HEK293 (cell line): ENCODE measurements around the gene NUBPL.

Experiments used
- CTCF ChIA-PET: fragments of 350-600 bp; formaldehyde crosslinking; extraction: SDS; loops from one replicate; lab custom pipeline; 2021; ENCODE audit warnings: antibody characterized with exemption; lab: Yijun Ruan, JAX
- POLR2A ChIA-PET: fragments of 300-600 bp; formaldehyde crosslinking; extraction: SDS; loops from one replicate; lab custom pipeline; 2020; ENCODE audit warnings: antibody characterized with exemption, inconsistent platforms; lab: Yijun Ruan, JAX
- H3K27ac ChIP-seq: fragments of 200-500 bp; sonication (Bioruptor generic); 2 replicates; pipeline ENCODE4 v1.5.1; 2014; ENCODE audit warnings: low read depth, low read length, control low read depth, inconsistent platforms; ENCODE audit errors: extremely low read depth
- H3K36me3 ChIP-seq, 2 experiments: fragments of 200-500 bp in 1 of 2; sonication (Bioruptor generic) in 1 of 2; 1 replicate in 1 of 2; 2 replicates in 1 of 2; pipeline ENCODE4 v1.5.1; 2014 to 2017; ENCODE audit warnings: inconsistent platforms in 2 of 2, low read length in 2 of 2; ENCODE audit not compliant: control insufficient read depth in 2 of 2, insufficient read depth in 1 of 2
- H3K4me1 ChIP-seq: fragments of 200-500 bp; sonication (Bioruptor generic); 2 replicates; pipeline ENCODE4 v1.5.1; 2014; ENCODE audit warnings: mild to moderate bottlenecking, low read length, inconsistent platforms; ENCODE audit not compliant: control insufficient read depth, insufficient read depth
- H3K4me3 ChIP-seq: 2 replicates; pipeline ENCODE4 v1.5.1; 2011; ENCODE audit warnings: low read depth, mild to moderate bottlenecking, control low read depth, low read length, moderate library complexity
- H3K9me3 ChIP-seq: fragments of 200-500 bp; sonication (Bioruptor generic); 2 replicates; pipeline ENCODE4 v1.5.1; 2014; ENCODE audit warnings: low read depth, low read length, inconsistent platforms; ENCODE audit not compliant: control insufficient read depth, insufficient read depth
- FEZF1 ChIP-seq: fragments of 450-650 bp; formaldehyde crosslinking; IDR thresholded peaks from 2 replicates; pipeline ENCODE4 v1.5.1; 2016; ENCODE audit warnings: missing biosample characterization, missing genetic modification characterization
- GLI2 ChIP-seq: fragments of 450-650 bp; formaldehyde crosslinking; IDR thresholded peaks from 2 replicates; pipeline ENCODE4; 2017; ENCODE audit warnings: missing biosample characterization, missing genetic modification characterization, low read depth, borderline replicate concordance
- MYNN ChIP-seq: fragments of 450-650 bp; formaldehyde crosslinking; IDR thresholded peaks from 2 replicates; pipeline ENCODE4 v1.5.1; 2016; ENCODE audit warnings: missing biosample characterization, missing genetic modification characterization, borderline replicate concordance
- RBAK ChIP-seq: fragments of 450-650 bp; formaldehyde crosslinking; IDR thresholded peaks from 2 replicates; pipeline ENCODE4 v1.5.1; 2016; ENCODE audit warnings: missing biosample characterization, missing genetic modification characterization
- SP3 ChIP-seq: fragments of 450-650 bp; formaldehyde crosslinking; IDR thresholded peaks from 2 replicates; pipeline ENCODE4 v1.5.1; 2016; ENCODE audit warnings: missing biosample characterization, missing genetic modification characterization
- WT1 ChIP-seq: fragments of 450-650 bp; formaldehyde crosslinking; IDR thresholded peaks from 2 replicates; pipeline ENCODE4 v1.5.1; 2016; ENCODE audit warnings: missing biosample characterization, missing genetic modification characterization
- ZBTB17 ChIP-seq: fragments of 450-650 bp; formaldehyde crosslinking; IDR thresholded peaks from 2 replicates; pipeline ENCODE4 v1.5.1; 2016; ENCODE audit warnings: missing biosample characterization, missing genetic modification characterization
- ZBTB48 ChIP-seq: fragments of 450-650 bp; formaldehyde crosslinking; IDR thresholded peaks from 2 replicates; pipeline ENCODE4 v1.5.1; 2016; ENCODE audit warnings: missing biosample characterization, missing genetic modification characterization
- ZFP3 ChIP-seq: fragments of 450-650 bp; formaldehyde crosslinking; IDR thresholded peaks from 2 replicates; pipeline ENCODE4 v1.5.1; 2016; ENCODE audit warnings: low read depth, missing biosample characterization, missing genetic modification characterization
- ZNF10 ChIP-seq: fragments of 450-650 bp; formaldehyde crosslinking; IDR thresholded peaks from 2 replicates; pipeline ENCODE4 v1.5.1; 2017; ENCODE audit warnings: missing biosample characterization, missing genetic modification characterization
- ZNF133 ChIP-seq: fragments of 450-650 bp; formaldehyde crosslinking; IDR thresholded peaks from 2 replicates; pipeline ENCODE4 v1.5.1; 2016; ENCODE audit warnings: missing biosample characterization, missing genetic modification characterization
- ZNF2 ChIP-seq: fragments of 450-650 bp; formaldehyde crosslinking; IDR thresholded peaks from 2 replicates; pipeline ENCODE4 v1.5.1; 2016; ENCODE audit warnings: missing biosample characterization, missing genetic modification characterization
- ZNF510 ChIP-seq: fragments of 450-650 bp; formaldehyde crosslinking; IDR thresholded peaks from 2 replicates; pipeline ENCODE4 v1.5.1; 2018; ENCODE audit warnings: mild to moderate bottlenecking, missing genetic modification characterization, missing biosample characterization; ENCODE audit not compliant: insufficient replicate concordance
- ZNF514 ChIP-seq: fragments of 450-650 bp; formaldehyde crosslinking; IDR thresholded peaks from 2 replicates; pipeline ENCODE4 v1.5.1; 2016; ENCODE audit warnings: missing biosample characterization, missing genetic modification characterization
- ZNF585B ChIP-seq: fragments of 450-650 bp; formaldehyde crosslinking; IDR thresholded peaks from 2 replicates; pipeline ENCODE4 v1.5.1; 2016; ENCODE audit warnings: missing biosample characterization, missing genetic modification characterization
- ZNF670 ChIP-seq: fragments of 450-650 bp; formaldehyde crosslinking; IDR thresholded peaks from 2 replicates; pipeline ENCODE4 v1.5.1; 2016; ENCODE audit warnings: missing biosample characterization, missing genetic modification characterization, low read depth
- ZNF677 ChIP-seq: fragments of 450-650 bp; IDR thresholded peaks from 2 replicates; pipeline ENCODE4 v1.5.0; 2018; ENCODE audit warnings: missing biosample characterization, mild to moderate bottlenecking, missing genetic modification characterization, moderate library complexity
- ZNF830 ChIP-seq: fragments of 450-650 bp; IDR thresholded peaks from 2 replicates; pipeline ENCODE4 v1.5.0; 2018; ENCODE audit warnings: missing biosample characterization, missing genetic modification characterization, low read depth, mild to moderate bottlenecking, moderate library complexity
- TF ChIP-seq, protein P1 (sequence below): fragments of 450-650 bp; formaldehyde crosslinking; IDR thresholded peaks from 2 replicates; pipeline ENCODE4 v1.5.0; 2017; ENCODE audit warnings: missing biosample characterization, missing genetic modification characterization, borderline replicate concordance
- TF ChIP-seq, protein P2 (sequence below): fragments of 450-650 bp; formaldehyde crosslinking; IDR thresholded peaks from 2 replicates; pipeline ENCODE4 v1.5.1; 2017; ENCODE audit warnings: missing biosample characterization, missing genetic modification characterization
- TF ChIP-seq, protein P3 (sequence below): fragments of 450-650 bp; formaldehyde crosslinking; IDR thresholded peaks from 2 replicates; pipeline ENCODE4 v1.5.1; 2017; ENCODE audit warnings: missing biosample characterization, missing genetic modification characterization
- TF ChIP-seq, protein P4 (sequence below): fragments of 450-650 bp; formaldehyde crosslinking; IDR thresholded peaks from 2 replicates; pipeline ENCODE4 v1.5.1; 2016; ENCODE audit warnings: missing biosample characterization, missing genetic modification characterization, borderline replicate concordance

Gene NUBPL

DNA sequence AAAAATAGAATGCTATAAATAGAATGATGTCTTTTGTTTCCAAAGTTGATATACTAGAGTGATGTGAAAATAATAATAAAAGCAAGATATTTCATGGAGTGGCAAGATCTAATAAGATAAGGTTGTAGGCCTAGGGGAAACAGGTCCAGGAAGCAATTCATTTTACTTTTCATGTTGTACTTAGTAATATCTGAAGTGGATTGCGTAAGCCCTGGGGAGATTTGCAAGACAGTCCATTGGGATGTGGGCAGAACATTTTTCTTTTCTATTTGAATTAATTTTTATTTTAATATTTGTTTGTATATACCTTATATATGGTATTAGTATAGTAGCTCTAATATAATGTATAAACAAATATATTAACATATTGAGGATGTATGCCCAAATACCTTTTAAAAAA, 7.5 kb downstream of the NUBPL start (continued):
- TF ChIP-seq, protein P1, sequence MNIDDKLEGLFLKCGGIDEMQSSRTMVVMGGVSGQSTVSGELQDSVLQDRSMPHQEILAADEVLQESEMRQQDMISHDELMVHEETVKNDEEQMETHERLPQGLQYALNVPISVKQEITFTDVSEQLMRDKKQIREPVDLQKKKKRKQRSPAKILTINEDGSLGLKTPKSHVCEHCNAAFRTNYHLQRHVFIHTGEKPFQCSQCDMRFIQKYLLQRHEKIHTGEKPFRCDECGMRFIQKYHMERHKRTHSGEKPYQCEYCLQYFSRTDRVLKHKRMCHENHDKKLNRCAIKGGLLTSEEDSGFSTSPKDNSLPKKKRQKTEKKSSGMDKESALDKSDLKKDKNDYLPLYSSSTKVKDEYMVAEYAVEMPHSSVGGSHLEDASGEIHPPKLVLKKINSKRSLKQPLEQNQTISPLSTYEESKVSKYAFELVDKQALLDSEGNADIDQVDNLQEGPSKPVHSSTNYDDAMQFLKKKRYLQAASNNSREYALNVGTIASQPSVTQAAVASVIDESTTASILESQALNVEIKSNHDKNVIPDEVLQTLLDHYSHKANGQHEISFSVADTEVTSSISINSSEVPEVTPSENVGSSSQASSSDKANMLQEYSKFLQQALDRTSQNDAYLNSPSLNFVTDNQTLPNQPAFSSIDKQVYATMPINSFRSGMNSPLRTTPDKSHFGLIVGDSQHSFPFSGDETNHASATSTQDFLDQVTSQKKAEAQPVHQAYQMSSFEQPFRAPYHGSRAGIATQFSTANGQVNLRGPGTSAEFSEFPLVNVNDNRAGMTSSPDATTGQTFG (tag by site-specific recombination) = no peak

DNA sequence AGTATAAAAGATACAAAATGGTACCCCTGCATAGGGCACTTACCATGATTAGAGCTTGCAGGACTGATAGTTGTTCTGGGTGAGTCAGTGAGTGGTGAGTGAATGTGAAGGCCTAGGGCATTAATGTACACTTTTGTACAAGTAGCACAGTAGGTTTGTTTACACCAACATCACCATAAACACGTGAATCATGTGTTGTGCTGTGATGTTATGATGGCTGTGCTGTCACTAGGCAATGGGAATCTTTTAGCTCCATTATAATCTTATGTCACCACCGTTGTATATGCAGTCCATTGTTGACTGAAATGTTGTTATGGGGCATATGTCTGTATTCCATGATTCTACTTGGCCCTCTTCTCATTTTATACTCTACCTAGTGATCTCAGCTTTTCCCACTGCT, 11.8 kb downstream of the NUBPL start:
- ChIA-PET POLR2A (no interaction called here), CTCF (no interaction called here)
- TF ChIP-seq ZNF830 (tag by site-specific recombination) (no peak), ZNF2 (no peak), ZNF514 (tag by site-specific recombination) (no peak), FEZF1 (tag by site-specific recombination) (no peak), RBAK (tag by site-specific recombination) (no peak), MYNN (tag by site-specific recombination) (no peak), ZNF133 (no peak), ZBTB17 (tag by site-specific recombination) (no peak)
- TF ChIP-seq, protein P2, sequence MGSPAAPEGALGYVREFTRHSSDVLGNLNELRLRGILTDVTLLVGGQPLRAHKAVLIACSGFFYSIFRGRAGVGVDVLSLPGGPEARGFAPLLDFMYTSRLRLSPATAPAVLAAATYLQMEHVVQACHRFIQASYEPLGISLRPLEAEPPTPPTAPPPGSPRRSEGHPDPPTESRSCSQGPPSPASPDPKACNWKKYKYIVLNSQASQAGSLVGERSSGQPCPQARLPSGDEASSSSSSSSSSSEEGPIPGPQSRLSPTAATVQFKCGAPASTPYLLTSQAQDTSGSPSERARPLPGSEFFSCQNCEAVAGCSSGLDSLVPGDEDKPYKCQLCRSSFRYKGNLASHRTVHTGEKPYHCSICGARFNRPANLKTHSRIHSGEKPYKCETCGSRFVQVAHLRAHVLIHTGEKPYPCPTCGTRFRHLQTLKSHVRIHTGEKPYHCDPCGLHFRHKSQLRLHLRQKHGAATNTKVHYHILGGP (tag by site-specific recombination) = no peak
- TF ChIP-seq, protein P3, sequence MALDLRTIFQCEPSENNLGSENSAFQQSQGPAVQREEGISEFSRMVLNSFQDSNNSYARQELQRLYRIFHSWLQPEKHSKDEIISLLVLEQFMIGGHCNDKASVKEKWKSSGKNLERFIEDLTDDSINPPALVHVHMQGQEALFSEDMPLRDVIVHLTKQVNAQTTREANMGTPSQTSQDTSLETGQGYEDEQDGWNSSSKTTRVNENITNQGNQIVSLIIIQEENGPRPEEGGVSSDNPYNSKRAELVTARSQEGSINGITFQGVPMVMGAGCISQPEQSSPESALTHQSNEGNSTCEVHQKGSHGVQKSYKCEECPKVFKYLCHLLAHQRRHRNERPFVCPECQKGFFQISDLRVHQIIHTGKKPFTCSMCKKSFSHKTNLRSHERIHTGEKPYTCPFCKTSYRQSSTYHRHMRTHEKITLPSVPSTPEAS (tag by site-specific recombination) = no peak
- H3K4me3 ChIP-seq = no peak overlapping the region
- peaks cover 4 to 18% of the 10 kb centered on the region in 2 experiments; a peak in 2 of 3 replicates for H3K36me3 ChIP-seq
- no peaks in the 10 kb centered on the region for H3K4me1 ChIP-seq
- no peak overlapping the region for H3K27ac ChIP-seq
- no peaks in the 10 kb centered on the region for H3K9me3 ChIP-seq

DNA sequence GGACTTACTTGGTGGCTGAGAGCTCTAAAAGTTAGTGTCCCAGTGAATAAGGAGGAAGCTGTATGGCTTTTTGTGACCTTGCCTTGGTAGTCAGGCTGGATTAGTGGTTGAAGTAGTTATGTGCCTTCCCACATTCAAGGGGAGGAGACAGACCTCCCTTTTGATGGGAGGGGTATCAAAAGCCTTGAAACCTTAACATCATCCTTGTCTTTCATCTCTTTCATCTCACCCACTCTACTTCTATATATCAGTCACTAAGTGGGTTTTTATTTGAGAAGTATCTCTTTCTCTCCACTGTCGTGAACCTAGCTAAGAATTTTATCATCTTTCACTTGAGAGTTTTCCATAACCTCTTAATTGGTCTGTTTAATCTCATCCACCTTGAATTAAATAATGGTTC, 15.7 kb downstream of the NUBPL start:
- ChIA-PET CTCF (interaction anchor here (0.5 kb wide), 1 partner anchor 14 kb away, joined by 3 read pairs; no protein-coding TSS in a partner anchor), POLR2A (no interaction called here)
- H3K9me3 ChIP-seq = no peaks in the 10 kb centered on the region
- peaks cover 4 to 18% of the 10 kb centered on the region in 2 experiments; a peak in 2 of 3 replicates for H3K36me3 ChIP-seq
- no peak overlapping the region for H3K27ac ChIP-seq
- no peaks in the 10 kb centered on the region for H3K4me1 ChIP-seq
- no peak overlapping the region for H3K4me3 ChIP-seq
- TF ChIP-seq ZNF10 (tag by site-specific recombination) (no peak), GLI2 (tag by site-specific recombination) (no peak), WT1 (no peak), SP3 (no peak), ZNF510 (tag by site-specific recombination) (no peak), ZFP3 (tag by site-specific recombination) (no peak), ZNF677 (no peak), ZNF585B (tag by site-specific recombination) (no peak), ZBTB48 (tag by site-specific recombination) (no peak), ZNF670 (tag by site-specific recombination) (no peak)
- TF ChIP-seq, protein P4, sequence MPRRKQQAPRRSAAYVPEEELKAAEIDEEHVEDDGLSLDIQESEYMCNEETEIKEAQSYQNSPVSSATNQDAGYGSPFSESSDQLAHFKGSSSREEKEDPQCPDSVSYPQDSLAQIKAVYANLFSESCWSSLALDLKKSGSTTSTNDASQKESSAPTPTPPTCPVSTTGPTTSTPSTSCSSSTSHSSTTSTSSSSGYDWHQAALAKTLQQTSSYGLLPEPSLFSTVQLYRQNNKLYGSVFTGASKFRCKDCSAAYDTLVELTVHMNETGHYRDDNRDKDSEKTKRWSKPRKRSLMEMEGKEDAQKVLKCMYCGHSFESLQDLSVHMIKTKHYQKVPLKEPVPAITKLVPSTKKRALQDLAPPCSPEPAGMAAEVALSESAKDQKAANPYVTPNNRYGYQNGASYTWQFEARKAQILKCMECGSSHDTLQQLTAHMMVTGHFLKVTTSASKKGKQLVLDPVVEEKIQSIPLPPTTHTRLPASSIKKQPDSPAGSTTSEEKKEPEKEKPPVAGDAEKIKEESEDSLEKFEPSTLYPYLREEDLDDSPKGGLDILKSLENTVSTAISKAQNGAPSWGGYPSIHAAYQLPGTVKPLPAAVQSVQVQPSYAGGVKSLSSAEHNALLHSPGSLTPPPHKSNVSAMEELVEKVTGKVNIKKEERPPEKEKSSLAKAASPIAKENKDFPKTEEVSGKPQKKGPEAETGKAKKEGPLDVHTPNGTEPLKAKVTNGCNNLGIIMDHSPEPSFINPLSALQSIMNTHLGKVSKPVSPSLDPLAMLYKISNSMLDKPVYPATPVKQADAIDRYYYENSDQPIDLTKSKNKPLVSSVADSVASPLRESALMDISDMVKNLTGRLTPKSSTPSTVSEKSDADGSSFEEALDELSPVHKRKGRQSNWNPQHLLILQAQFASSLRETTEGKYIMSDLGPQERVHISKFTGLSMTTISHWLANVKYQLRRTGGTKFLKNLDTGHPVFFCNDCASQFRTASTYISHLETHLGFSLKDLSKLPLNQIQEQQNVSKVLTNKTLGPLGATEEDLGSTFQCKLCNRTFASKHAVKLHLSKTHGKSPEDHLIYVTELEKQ (tag by site-specific recombination) = no peak
- TF ChIP-seq, protein P2 (tag by site-specific recombination) = no peak
